GM23248 (cell line): ENCODE data around the gene CDA.

Experiments used
- EZH2 ChIP-seq: fragments of 200-600 bp; sonication (generic); IDR thresholded peaks from 2 replicates; pipeline ENCODE4 v1.6.1; 2018; ENCODE audit warnings: antibody characterized with exemption, mild to moderate bottlenecking; ENCODE audit not compliant: insufficient read depth, poor library complexity, severe bottlenecking
- EZH2phosphoT487 ChIP-seq: fragments of 200-600 bp; sonication (generic); IDR thresholded peaks from 2 replicates; pipeline ENCODE4 v1.6.1; 2018; ENCODE audit warnings: antibody characterized with exemption, moderate library complexity, mild to moderate bottlenecking, low read depth; ENCODE audit not compliant: insufficient read depth

DNA sequence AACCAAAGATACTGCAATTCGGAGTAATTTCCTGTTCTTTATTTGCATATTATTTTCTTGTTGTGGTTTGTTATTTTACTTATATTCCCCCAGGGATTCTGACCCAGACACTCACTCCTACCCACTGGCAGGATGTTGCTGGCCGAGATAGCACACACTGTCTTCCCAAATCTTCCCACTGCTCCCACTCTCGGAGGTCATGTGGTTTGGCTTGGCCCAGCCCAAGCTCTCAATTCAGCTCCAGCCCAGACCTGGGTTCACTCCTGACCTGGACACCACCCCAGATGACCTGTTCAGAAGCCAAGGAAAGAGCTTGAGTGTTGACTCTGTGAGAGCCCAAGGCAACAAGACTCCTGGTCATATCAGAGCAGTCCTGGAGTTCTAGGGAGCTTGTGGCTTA lies 37.7 kb upstream of the CDA start:
- no peak for TF ChIP-seq EZH2phosphoT487
- no peak for TF ChIP-seq EZH2
